Uterus (tissue), 4 donors: ENCODE results near the gene ALDH16A1. TPM values are rescaled to one million over a fixed set of nuclear protein-coding genes. Genes with fewer than 3 reads are reported as not detected.
A peak's percentile ranks its signal among the peaks of the same experiment; 100 is the strongest.
"Not testable (repeated sequence)": the region's sequence is repeated elsewhere in the genome, so short reads cannot be mapped to it uniquely, and the experiment has no call there.

Experiments used
- DNase-seq, 2 donors: peaks; one replicate each; pipeline ENCODE4 v3.0.0-alpha.2; 2019 to 2020
- H3K27ac ChIP-seq, 2 donors: fragments of 200-600 bp; sonication (generic); 1 replicate in 1 of 2; 2 replicates in 1 of 2; pipeline ENCODE4 v1.5.1; 2016 to 2018
- H3K27me3 ChIP-seq, 2 donors: fragments of 200-600 bp; sonication (generic); one replicate each; pipeline ENCODE4 v1.5.1; 2018 to 2019; ENCODE audit warnings: control low read depth in 1 of 2
- H3K36me3 ChIP-seq, 2 donors: fragments of 200-600 bp; sonication (generic); one replicate each; pipeline ENCODE4 v1.5.1; 2019; ENCODE audit warnings: control low read depth in 1 of 2
- H3K4me1 ChIP-seq, 2 donors: fragments of 200-600 bp; sonication (generic); one replicate each; pipeline ENCODE4 v1.5.1; 2018 to 2019; ENCODE audit warnings: control low read depth in 1 of 2
- H3K4me3 ChIP-seq, 2 donors: fragments of 200-600 bp; sonication (generic); 1 replicate in 1 of 2; 2 replicates in 1 of 2; pipeline ENCODE4 v1.5.1; 2018 to 2019; ENCODE audit warnings: mild to moderate bottlenecking in 1 of 2
- H3K9me3 ChIP-seq, 2 donors: fragments of 200-600 bp; sonication (generic); one replicate each; pipeline ENCODE4 v1.5.1; 2019; ENCODE audit warnings: control low read depth in 1 of 2
- CTCF ChIP-seq, 4 experiments: fragments of 200-600 bp in 2 of 4; fragments of 450-650 bp in 2 of 4; sonication (generic) in 2 of 4; IDR thresholded peaks; one replicate each; pipeline ENCODE4 v1.5.1; 2016 to 2019; ENCODE audit warnings: antibody characterized with exemption in 4 of 4, mild to moderate bottlenecking in 2 of 4, moderate library complexity in 1 of 4
- POLR2A ChIP-seq, 2 donors: fragments of 450-650 bp; IDR thresholded peaks; one replicate each; pipeline ENCODE4 v1.6.1; 2016; ENCODE audit warnings: antibody characterized with exemption in 2 of 2, mild to moderate bottlenecking in 1 of 2, moderate library complexity in 1 of 2
- intact Hi-C: fragments of 100-400 bp; cut with DNase I; formaldehyde crosslinking; loops from one replicate; pipeline ENCODE4 v1.15.1; 2023; ENCODE audit warnings: low total_unique reads
- total RNA-seq, 4 donors: library from RNA; depleted of rRNA in 3 of 4; stranded (reverse); fragments of >200 nt in 3 of 4; gene quantifications; one replicate each; pipeline versions ENCODE4 v1.1.0 to v1.2.4, GENCODE V29; 2014 to 2023
- donor health status: DM: yes; HTN: yes; CAD: no.

The ALDH16A1 gene
- total RNA-seq, 4 donors from 2014 or later: 13.5 to 40.8 (median 34.5) TPM

GRCh38 chr19:49456326-49456725, 3.3 kb downstream of the ALDH16A1 start:
- Histone ChIP-seq H3K4me3 (no peak overlapping the region), H3K27me3 (no peaks in the 10 kb centered on the region), H3K4me1 (peaks cover 2 to 5% of the 10 kb centered on the region in 2 donors), H3K36me3 (no peaks in the 10 kb centered on the region), H3K9me3 (no peaks in the 10 kb centered on the region), H3K27ac (peak overlapping the region; percentile 74 to 99)
- DNase-seq: no peak
- TF ChIP-seq CTCF (IDR thresholded peaks at IDR 0.05) (no peak), POLR2A (IDR thresholded peaks at IDR 0.05) (no peak)
- intact Hi-C loops: no loop called here

- DNase-seq: no peak
- Histone ChIP-seq H3K27me3 (no peaks in the 10 kb centered on the region), H3K27ac (peak overlapping the region; percentile 41 to 99), H3K9me3 (no peaks in the 10 kb centered on the region), H3K4me1 (peaks cover 2 to 5% of the 10 kb centered on the region in 2 donors), H3K4me3 (no peak overlapping the region), H3K36me3 (no peaks in the 10 kb centered on the region)
- TF ChIP-seq POLR2A (IDR thresholded peaks at IDR 0.05) (no peak), CTCF (IDR thresholded peaks at IDR 0.05) (no peak)
- intact Hi-C loops: no loop called here
Measured at GRCh38 chr19:49458567-49458903, 5.5 kb downstream of the ALDH16A1 start.

- intact Hi-C loops: no loop called here
- no peak overlapping the region for H3K27ac ChIP-seq
- DNase-seq: no peak
- TF ChIP-seq CTCF (IDR thresholded peaks at IDR 0.05) (no peak), POLR2A (IDR thresholded peaks at IDR 0.05) (no peak)
- no peaks in the 10 kb centered on the region for H3K27me3 ChIP-seq
- no peaks in the 10 kb centered on the region for H3K9me3 ChIP-seq
- H3K4me1 ChIP-seq: peaks cover under 1 to 2% of the 10 kb centered on the region in 2 donors
- no peak overlapping the region for H3K4me3 ChIP-seq
- H3K36me3 ChIP-seq: no peaks in the 10 kb centered on the region
Measured at GRCh38 chr19:49459388-49459787, 6.4 kb downstream of the ALDH16A1 start.

GRCh38 chr19:49461130-49461529, 8.1 kb downstream of the ALDH16A1 start:
- intact Hi-C loops, H3K4me3 ChIP-seq, H3K27me3 ChIP-seq, H3K4me1 ChIP-seq, H3K27ac ChIP-seq, H3K36me3 ChIP-seq, DNase-seq, H3K9me3 ChIP-seq: not testable (repeated sequence)

GRCh38 chr19:49461656-49462055, 8.6 kb downstream of the ALDH16A1 start:
- H3K4me3 ChIP-seq: no peak overlapping the region
- intact Hi-C loops: no loop called here
- H3K4me1 ChIP-seq: peaks cover 0 to 2% of the 10 kb centered on the region in 2 donors
- no peaks in the 10 kb centered on the region for H3K36me3 ChIP-seq
- H3K27me3 ChIP-seq: no peaks in the 10 kb centered on the region
- H3K27ac ChIP-seq: no peak overlapping the region
- no peaks in the 10 kb centered on the region for H3K9me3 ChIP-seq
- TF ChIP-seq CTCF (IDR thresholded peaks at IDR 0.05) (no peak), POLR2A (IDR thresholded peaks at IDR 0.05) (no peak)
- DNase-seq: no peak

GRCh38 chr19:49462492-49462891, 9.5 kb downstream of the ALDH16A1 start:
- H3K36me3 ChIP-seq: no peaks in the 10 kb centered on the region
- H3K4me3 ChIP-seq: no peak overlapping the region
- H3K27me3 ChIP-seq: no peaks in the 10 kb centered on the region
- no peak overlapping the region for H3K27ac ChIP-seq
- no peaks in the 10 kb centered on the region for H3K9me3 ChIP-seq
- DNase-seq: no peak
- TF ChIP-seq CTCF (IDR thresholded peaks at IDR 0.05): no peak
- TF ChIP-seq POLR2A (IDR thresholded peaks at IDR 0.05): no peak
- intact Hi-C loops: no loop called here
- no peaks in the 10 kb centered on the region for H3K4me1 ChIP-seq
